HG02981 (cell line): ENCODE results near the gene GAD2.

Experiments used
- ATAC-seq: cut with Tn5 transposase; IDR thresholded peaks from one replicate; pipeline ENCODE4 v1.9.1; 2021; ENCODE audit warnings: mild to moderate bottlenecking, moderate library complexity; ENCODE audit not compliant: unreplicated experiment

Gene GAD2

GRCh38 chr10:26216585-26217395 lies at the start of gene GAD2:
Gene GAD2, plus strand, starts transcription at chr10:26216774. Its CDS starts 36 bp downstream, at chr10:26216810.
- no peak for ATAC-seq

DNA sequence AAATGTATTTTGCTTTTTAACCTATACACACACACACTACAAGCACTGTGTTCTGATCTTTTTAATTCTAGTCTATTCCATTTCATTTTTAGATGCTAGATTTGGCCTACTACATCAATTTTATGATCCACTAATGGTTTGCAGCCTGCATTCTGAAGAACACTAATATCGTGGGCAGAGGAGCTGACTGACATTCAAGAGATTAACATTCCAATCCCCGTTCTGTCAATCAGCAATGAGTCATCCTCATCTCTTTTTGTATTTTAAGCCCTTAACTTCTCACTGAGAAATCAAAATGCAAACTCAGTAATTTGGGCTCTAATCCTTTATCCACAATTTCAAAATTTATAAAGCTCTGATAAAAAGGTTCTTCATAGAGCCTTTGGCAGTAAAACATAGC lies 47.1 kb upstream of the GAD2 start:
- ATAC-seq, result no peak

DNA sequence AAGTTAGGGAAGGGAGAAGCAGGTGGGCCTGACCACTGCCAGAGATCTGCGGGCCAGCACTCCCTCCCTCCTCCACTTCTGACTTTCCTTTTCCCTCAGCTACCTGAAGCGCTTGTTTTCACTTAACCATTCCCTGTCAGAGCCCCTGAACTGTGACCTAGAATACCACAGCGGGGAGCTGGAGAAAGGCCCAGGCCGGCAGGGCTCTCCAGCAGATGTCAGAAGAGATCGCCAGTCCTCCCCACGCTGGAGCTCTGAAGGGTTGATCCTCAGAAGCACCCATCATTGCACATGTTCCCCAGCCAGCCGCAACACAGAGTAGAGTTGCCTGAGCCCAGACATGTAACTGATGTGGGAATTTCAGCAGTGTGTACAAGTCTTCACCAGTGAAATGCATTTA lies 44.4 kb upstream of the GAD2 start:
- ATAC-seq, result no peak

GRCh38 chr10:26173837-26174236 lies 42.7 kb upstream of the GAD2 start:
- ATAC-seq, result no peak

DNA sequence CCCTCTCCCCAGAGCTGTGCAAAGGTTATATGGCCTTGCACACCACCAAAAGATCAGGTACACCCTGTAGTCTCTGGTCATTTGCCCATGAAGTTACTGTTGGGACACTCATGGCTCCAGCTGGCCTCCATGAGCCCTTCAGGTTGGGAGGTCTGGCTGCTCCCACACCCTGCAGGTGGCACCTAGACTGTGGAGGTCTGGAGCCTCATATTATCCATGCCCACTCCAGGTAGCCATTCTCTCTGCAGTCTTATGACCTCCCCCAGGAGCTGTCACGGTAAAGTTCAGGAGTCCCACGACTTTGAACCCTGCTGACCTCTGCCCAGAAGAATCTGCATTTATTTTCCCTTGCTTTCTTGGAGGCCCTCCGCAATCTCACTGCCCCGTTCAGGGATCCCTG lies 39.2 kb upstream of the GAD2 start:
- no peak for ATAC-seq

DNA sequence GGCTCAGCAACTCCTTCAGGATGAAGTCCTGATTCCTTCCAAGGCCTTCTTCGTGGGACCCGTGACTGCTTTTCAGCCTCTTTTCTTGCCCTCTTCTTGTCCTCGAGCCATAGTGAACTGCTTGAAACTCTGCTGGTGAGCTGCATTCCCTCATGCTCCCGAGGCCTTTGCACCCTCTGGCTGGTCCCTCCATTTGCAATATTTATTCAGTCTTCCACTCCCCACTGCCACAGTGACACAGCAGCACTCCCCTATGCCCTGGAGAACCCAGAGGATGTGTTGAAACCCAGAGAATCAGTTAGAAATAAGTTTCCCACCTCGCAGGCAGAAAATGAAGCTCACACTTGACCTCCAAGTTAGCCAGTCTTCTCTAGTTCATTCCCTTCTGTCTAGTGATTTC lies 22.3 kb upstream of the GAD2 start:
- ATAC-seq, result no peak

- ATAC-seq, result no peak
These were observed 19.3 kb upstream of the GAD2 start for GRCh38 chr10:26197248-26197647.

DNA sequence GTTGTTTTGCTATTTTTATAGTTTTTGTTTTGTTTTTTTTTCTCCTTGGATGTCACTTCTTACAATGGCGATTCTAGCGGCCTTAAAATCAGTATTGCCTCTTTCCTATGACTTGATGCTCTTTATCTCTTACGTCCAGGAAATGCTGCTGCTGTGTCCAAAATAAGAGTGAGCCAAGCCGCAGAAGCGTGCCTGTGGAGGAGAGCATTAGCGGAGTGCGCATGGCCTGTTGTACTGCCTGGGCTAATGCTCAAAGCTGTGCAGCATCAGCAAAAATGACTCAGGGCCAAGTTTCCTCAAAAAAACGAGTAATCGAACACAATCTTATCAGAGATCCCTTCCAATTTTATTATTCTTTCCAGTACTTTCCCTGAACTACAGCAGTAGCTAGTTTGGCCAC lies 18.5 kb upstream of the GAD2 start:
- ATAC-seq, result no peak

GRCh38 chr10:26199841-26200240 lies 16.7 kb upstream of the GAD2 start:
- ATAC-seq, result no peak

- ATAC-seq, result no peak
These were observed 11.4 kb upstream of the GAD2 start for GRCh38 chr10:26205223-26205622.

GRCh38 chr10:26211781-26212444 lies 4.7 kb upstream of the GAD2 start:
- ATAC-seq, result no peak

DNA sequence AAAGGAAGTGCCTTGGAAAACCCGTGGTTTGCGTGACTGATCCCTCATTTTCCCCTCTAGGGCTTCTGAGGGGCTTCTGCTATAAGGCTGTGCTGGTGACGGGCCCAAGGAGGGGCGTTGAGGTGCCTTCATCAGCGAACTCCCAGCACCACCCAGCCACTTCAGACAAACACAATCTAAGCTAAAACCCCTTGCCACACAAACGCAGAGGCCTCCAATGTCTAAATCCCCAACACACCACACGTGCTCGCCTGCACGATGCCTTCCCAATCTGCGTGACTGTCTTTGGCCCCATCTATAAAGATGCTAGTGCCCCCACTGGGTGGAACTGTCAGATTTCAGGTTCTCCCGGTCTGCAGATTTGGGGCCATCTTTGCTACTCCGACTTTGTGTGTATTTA lies 4.1 kb upstream of the GAD2 start:
- ATAC-seq, result no peak

- ATAC-seq, result no peak
These were observed 3.3 kb upstream of the GAD2 start for GRCh38 chr10:26213157-26213800.

DNA sequence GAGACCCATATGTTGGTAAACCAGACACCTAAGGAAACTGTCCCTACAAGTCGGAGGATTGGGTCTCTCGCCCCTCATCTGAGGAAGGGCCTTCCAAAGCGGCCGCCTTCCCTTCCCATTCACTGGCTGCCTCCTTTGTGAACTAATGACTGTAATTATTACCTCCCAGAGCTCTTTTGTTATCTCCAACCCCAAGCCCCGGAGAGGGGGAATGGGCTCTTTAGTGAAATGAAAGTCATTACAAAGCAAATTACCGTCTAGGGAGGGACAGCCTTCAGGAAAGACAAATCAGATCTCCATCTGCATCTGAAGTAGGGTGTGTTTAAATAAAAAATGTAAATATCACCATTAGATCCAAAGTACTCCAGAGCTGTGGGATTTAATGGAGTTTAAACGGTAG lies 2.6 kb upstream of the GAD2 start:
- ATAC-seq, result no peak

DNA sequence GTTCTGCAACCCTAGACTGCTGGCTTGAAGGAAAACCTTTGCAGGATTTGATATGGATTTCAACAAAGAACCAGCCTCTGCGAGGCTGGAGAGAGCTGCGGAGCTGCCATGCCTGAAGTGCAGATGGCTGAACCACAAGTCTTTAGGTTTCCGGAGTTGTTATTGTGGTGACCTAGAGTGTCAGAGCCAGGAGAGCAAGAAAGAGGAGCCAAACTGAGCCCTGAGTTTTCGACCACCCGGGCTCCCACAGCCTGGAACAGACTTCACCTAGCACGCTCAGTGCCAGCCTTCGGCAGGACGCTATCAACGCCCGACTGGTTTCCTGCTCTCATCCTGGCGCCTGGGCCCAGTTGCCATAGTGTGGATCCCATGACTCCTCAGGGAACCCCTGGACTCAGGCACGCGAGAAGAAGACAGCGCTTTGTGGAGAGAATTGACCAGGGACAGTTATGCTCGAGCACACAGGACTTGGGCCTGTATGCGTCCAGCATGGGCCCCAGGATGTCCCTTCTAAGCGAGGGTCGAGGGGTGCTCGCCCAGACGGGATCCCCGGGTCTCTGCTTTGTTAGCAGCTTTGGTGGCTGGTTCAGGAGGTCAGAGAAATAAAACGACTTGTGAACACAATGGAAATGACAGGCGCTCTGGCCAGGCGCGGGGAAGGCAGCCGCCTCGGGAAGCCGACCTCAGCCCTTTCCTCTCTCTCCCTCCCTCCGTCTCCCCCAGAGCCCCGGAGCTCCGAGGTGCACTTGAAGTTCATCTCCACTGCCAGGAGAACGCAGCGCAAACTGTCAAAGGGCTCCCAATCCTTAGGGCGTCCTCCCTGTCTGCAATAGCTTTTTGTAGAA lies 1.8 kb upstream of the GAD2 start:
- ATAC-seq, result no peak

DNA sequence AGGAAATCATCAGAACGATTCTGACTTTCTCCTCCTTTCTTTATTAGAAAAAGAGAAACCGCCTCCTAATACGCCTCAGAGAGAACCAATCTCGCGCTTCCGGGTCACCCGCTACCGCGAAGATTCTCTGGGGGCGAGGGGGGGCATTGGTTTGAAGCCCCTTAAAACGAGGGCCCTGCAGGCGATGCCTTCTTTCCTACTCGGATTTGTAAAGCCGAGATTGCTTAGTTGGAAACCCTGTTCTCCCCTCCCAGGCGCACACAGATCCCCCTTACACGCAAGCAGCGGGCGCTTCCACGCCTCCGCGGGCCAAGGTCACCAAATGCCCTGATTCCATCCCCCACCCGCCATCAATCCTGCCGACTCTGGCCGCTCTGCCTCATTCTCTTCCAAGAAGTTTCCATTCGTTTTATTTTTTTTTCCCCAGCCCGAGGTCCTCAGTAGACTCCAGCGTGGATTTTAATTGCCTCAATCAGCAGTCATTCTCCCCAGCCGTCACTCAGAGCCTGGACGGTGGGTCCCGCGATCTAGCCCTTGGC lies 1.1 kb upstream of the GAD2 start:
- no peak for ATAC-seq

DNA sequence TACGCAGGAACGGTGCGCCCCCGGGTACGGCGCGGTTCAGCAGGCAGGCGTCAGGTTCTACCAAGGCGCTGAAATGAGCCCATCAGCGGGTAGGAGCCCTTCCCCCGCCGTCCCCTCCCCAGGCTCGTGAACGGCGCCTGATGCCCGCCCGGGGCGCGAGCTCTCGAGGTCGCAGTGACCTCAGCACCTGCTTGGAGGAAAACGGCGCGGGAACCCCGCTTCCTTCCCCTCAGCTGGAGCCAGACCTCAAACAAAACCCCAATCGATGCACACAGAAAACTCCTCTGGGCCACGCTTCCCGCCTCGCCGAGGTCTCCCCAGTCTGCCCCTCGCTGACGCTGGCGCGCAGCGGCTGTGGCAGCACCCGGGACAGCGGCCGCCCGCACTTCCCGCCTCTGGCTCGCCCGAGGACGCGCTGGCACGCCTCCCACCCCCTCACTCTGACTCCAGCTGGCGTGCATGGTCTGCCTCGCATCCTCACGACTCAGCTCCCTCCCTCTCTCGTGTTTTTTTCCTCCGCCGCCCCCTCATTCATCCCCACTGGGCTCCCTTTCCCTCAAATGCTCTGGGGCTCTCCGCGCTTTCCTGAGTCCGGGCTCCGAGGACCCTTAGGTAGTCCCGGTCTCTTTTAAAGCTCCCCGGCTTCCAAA lies 514 bp upstream of the GAD2 start:
- no peak for ATAC-seq

GRCh38 chr10:26217396-26218086 lies 967 bp downstream of the GAD2 start:
- ATAC-seq, result no peak

- ATAC-seq, result no peak
These were observed 3.1 kb downstream of the GAD2 start for GRCh38 chr10:26219676-26220075.

DNA sequence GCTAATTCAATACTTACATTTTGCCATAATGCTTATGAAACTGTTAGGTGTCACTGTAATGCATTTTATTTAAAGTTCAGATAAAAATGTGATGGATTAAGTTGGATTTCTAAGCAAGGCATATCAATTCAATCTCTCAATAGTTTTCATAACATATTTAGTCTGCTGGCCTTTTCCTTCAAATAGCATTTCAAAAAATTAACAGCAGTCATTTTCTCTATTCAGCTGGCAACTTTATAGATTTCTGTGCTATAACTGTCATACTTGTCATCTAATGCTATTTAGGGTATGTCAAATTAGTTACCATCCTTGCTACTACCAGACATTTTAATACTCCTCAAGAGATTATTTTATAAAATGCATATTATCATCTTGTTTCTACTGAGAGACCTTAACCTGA lies 4.3 kb downstream of the GAD2 start:
- no peak for ATAC-seq
